ENCODE data around the gene MXD1. TPM values are rescaled to one million over a fixed set of nuclear protein-coding genes. Genes with fewer than 3 reads are reported as not detected.

The MXD1 gene
- total RNA-seq, 3 donors from 2014 or later, result 9.2 to 12.5 (median 11.8) TPM

DNA sequence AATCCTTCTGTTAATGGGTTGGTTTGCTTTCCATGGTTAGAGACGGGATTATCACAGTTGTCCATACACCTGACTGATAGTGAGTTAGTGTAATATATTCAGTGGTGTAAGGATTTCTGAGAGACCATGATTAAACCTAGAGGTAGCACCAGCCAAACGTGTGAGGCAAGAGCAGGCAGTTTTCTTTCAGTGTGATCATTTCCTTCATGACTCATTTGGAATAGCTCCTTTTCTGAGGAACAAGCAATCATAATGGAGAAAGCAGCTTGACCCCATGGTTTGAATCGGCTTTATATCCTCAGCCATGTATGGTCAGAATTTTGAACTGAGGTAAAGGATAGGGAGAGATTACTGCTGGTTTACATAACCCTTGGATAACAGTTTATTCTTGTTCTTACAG, 2.9 kb downstream of the MXD1 start:
- no peaks in the 10 kb centered on the region for H3K9me3 Mint-ChIP-seq
- peaks cover 30% of the 10 kb centered on the region for H3K4me1 Mint-ChIP-seq (ENCODE audit: low read depth)
- H3K27me3 Mint-ChIP-seq (ENCODE audit: low read depth), result no peaks in the 10 kb centered on the region
- H3K36me3 Mint-ChIP-seq (ENCODE audit: insufficient read depth), result peaks cover 23% of the 10 kb centered on the region
- no peak overlapping the region for H3K4me3 Mint-ChIP-seq
- ATAC-seq (no peak), DNase-seq (no peak)

DNA sequence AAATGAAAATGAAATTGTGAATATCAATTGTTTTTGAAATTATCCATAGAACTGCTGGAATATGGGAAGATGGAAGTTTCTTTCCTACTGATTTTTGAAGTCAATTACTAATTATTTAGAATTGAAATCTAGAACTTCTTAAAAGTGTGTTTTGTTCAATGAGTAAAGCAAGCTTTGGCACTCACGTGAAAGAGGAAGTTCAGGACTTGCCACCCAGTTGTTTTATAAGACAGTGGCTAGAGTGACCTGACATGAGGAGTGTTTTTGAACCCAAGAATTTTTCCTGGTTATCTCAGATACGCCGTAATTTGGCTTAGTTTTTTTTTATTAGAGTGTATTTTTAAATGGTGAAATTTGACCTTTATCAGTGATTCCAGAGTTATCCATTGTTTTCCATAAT, 3.5 kb downstream of the MXD1 start:
- H3K36me3 Mint-ChIP-seq (ENCODE audit: insufficient read depth), result peaks cover 22% of the 10 kb centered on the region
- DNase-seq (no peak), ATAC-seq (no peak)
- H3K4me1 Mint-ChIP-seq (ENCODE audit: low read depth), result peaks cover 28% of the 10 kb centered on the region
- no peak overlapping the region for H3K4me3 Mint-ChIP-seq
- no peaks in the 10 kb centered on the region for H3K9me3 Mint-ChIP-seq
- no peaks in the 10 kb centered on the region for H3K27me3 Mint-ChIP-seq (ENCODE audit: low read depth)

DNA sequence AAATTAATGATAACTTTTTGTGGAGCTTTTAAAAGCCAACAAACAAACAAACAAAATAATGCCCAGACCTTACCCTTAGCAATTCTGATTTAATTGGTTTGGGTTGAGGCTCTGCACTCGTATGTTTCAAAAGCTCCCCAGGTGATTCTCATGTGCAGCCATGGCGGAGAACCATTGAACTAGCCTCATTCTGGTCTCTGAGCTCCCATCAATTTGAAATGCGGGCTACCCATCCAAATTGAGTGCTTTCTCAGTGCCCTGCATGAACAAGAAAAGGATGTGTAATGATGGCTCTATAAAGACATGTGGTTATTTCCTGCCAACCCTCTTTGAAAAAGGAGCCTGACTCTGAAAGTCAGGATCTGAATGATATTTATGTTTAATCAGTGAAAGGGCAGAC, 8.2 kb downstream of the MXD1 start:
- no peak for DNase-seq
- no peaks in the 10 kb centered on the region for H3K27me3 Mint-ChIP-seq (ENCODE audit: low read depth)

DNA sequence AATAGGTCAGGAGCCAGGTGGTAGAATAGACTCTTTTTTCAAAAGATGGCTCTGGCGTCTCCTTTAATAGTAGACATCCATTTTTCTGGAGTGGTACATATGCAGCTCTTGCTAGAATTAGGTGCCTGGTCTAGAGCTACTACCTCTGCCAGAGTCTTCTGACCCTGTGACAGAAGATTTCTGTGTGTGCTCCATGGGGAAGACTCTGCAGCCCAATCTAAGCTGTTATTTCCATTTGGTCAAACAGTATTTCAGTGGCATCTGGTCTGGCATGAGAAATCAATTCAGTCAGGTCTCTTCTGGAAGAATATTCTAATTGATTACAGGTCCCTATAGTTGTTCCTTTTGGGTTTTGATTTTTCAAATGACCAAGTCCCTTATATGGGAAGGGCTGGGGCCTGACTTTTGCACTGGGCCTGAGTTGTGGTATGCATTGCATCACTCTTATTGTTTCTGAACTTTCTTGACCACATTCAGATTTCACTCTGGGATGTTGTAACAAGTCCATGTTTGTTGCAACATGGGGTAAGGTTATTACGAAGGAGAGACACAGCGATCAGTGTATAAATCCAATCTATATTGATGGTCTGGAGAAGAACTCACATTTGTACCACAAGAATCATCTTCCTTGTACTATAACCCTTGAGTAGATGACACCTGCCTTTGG, 12.1 kb downstream of the MXD1 start:
- Mint-ChIP-seq H3K27me3 (ENCODE audit: low read depth) (no peaks in the 10 kb centered on the region), H3K4me3 (no peak overlapping the region), H3K9me3 (no peaks in the 10 kb centered on the region), H3K36me3 (ENCODE audit: insufficient read depth) (peaks cover 24% of the 10 kb centered on the region), H3K4me1 (ENCODE audit: low read depth) (peaks cover 14% of the 10 kb centered on the region)
- ATAC-seq, result no peak
- DNase-seq, result no peak

More for the DNA sequence above, 8.2 kb downstream of the MXD1 start:
- Mint-ChIP-seq H3K4me3 (no peak overlapping the region), H3K4me1 (ENCODE audit: low read depth) (peaks cover 8% of the 10 kb centered on the region), H3K36me3 (ENCODE audit: insufficient read depth) (peaks cover 28% of the 10 kb centered on the region), H3K9me3 (no peaks in the 10 kb centered on the region)
- ATAC-seq, result no peak

DNA sequence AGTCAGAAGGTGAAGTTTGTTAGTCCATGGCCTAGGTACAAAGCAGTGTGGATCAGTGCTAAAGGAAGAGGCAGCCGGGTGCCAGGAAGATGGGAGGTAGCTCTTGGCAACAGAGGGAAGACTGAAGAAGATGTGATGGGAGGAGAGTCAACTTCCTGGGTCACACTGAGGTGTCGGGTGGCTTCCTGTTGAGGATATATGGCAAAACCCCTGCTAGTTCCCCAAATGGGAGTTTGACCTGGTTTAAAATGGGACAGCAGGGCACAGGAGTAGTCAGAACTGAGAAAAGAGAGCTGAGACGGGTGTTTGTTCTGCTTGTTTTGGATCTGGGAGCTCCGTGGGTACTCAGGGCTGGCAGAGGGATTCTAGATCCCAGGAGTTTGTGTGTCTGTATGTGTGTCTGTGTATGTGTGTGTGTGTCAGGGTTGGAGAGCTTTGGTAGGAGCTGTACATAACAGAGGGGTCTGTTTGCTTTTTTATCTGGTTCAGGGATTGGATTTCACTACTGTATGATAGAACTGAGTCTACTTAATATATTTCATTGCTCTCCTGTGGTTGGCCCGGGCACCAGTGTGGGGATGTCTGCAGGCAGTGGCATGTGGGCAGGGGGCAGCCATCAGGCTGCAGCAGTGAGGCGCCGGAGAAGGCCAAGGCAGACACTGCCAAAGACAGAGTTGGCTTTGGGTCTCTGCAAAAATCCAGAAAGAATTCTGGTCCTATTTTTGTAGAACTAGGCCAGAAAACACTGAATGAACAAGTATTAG, 17.1 kb downstream of the MXD1 start:
- ATAC-seq, result peak; percentile 16 to 23
- no peaks in the 10 kb centered on the region for H3K9me3 Mint-ChIP-seq

DNA sequence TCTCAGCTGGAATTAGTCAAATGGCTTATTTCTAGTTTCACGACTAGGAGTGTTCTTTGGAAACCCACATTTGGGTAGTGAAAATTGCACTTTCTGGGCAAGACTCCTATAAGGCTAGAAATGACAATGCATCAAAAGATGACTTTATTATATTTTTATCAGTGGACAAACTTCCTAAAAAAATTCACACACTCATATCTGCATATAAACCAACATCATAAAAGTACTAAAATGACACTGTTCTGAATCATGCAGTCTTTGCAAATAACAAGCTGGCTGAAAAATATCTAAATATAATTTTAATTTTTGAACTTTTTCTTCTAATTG, 17.6 kb downstream of the MXD1 start:
- no peaks in the 10 kb centered on the region for H3K9me3 Mint-ChIP-seq
- H3K27me3 Mint-ChIP-seq (ENCODE audit: low read depth), result no peaks in the 10 kb centered on the region
- peaks cover 44% of the 10 kb centered on the region for H3K36me3 Mint-ChIP-seq (ENCODE audit: insufficient read depth)
- ATAC-seq (peak; percentile 33 to 42), DNase-seq (no peak)
- H3K4me1 Mint-ChIP-seq (ENCODE audit: low read depth), result peaks cover 33% of the 10 kb centered on the region
- H3K4me3 Mint-ChIP-seq, result no peak overlapping the region

More for the DNA sequence above, 17.1 kb downstream of the MXD1 start:
- H3K4me1 Mint-ChIP-seq (ENCODE audit: low read depth), result peaks cover 33% of the 10 kb centered on the region
- no peak for DNase-seq
- H3K36me3 Mint-ChIP-seq (ENCODE audit: insufficient read depth), result peaks cover 45% of the 10 kb centered on the region
- H3K4me3 Mint-ChIP-seq, result no peak overlapping the region
- H3K27me3 Mint-ChIP-seq (ENCODE audit: low read depth), result no peaks in the 10 kb centered on the region

DNA sequence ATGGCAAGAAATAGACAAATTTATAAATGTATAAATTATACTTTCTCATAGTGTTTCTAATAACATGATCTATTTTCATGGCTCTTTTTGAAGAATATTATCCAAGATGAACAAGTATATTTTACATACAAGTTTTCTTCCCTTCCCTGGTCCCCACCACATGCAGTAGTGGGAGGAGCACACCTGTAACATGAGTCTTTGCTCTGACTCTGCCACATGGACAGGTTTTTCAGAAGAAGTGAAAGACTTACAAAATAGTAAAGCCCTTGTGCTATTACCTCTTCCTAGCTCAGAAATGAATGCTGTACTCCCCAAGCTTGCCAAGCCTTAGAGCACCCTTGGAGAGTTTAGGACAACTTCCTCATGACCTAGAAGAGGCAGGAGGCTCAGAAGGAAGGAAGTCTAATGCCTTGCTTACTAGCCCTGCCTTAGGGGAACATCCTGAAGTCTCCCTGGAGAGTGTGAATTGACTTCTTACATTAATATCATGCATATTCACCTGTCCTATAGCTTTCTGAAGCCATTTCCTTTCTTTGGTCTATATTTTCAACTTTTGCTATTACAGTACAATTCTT, 18.4 kb downstream of the MXD1 start:
- no peaks in the 10 kb centered on the region for H3K9me3 Mint-ChIP-seq
- DNase-seq (no peak), ATAC-seq (no peak)
- H3K36me3 Mint-ChIP-seq (ENCODE audit: insufficient read depth), result peaks cover 46% of the 10 kb centered on the region
- no peaks in the 10 kb centered on the region for H3K27me3 Mint-ChIP-seq (ENCODE audit: low read depth)
- H3K4me3 Mint-ChIP-seq, result no peak overlapping the region
- H3K4me1 Mint-ChIP-seq (ENCODE audit: low read depth), result peaks cover 33% of the 10 kb centered on the region

DNA sequence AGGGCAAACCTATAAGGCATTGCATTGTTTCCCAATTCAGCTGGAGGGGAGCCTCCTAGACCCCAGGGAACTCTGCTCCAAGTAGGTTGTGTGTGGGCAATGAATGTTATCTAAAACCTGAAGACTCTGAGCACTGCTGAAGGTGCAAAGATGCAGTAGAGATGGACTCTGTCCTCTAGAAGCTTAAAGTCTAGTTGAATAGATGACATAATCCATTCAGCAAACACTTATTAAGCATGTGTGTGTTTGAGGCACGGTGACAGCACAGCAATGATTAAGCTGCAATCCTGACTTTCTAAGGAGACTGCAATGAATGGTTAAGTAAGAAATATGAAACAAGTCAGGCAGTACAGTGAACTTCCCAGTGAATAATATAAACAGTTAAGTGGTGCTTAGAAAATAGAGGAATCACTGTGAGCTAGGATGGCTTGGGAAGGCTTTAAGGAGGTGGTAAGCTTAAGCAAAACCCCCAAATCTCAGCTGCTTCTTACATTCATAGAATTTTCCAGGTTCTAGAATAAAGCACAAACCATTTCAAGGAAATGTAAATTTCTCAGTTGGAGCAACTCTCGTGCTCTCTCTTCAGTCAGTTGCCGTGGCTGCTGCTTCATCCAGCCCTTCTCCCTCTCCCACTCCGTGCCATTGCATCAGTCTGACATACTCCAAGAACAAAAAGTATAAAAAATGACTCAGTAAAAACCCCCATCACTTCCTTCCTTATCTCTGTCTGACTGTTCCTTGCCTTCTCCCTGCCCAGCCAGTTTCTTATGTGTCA, 19.1 kb downstream of the MXD1 start:
- Mint-ChIP-seq H3K27me3 (ENCODE audit: low read depth) (no peaks in the 10 kb centered on the region), H3K4me3 (no peak overlapping the region), H3K4me1 (ENCODE audit: low read depth) (peaks cover 33% of the 10 kb centered on the region), H3K9me3 (no peaks in the 10 kb centered on the region), H3K36me3 (ENCODE audit: insufficient read depth) (peaks cover 50% of the 10 kb centered on the region)
- DNase-seq, result no peak
- peak; percentile 58 to 69 for ATAC-seq

DNA sequence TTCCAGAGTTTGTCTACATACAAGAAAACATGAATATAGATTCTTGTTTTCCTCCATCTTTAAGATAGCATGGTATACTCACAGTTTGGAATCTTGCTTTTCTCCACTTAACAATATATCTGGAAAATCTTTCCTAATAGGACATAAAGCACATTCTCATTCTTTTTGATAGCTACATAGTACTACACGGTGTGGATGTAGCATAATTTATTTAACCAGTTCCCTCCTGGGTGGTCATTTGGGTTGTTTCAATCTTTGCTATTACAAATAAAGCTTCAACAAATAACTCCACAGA, 19.7 kb downstream of the MXD1 start:
- H3K36me3 Mint-ChIP-seq (ENCODE audit: insufficient read depth), result peaks cover 51% of the 10 kb centered on the region
- no peak for DNase-seq
- H3K4me1 Mint-ChIP-seq (ENCODE audit: low read depth), result peaks cover 31% of the 10 kb centered on the region
- ATAC-seq, result no peak
- H3K9me3 Mint-ChIP-seq, result no peaks in the 10 kb centered on the region
- H3K4me3 Mint-ChIP-seq, result no peak overlapping the region
- no peaks in the 10 kb centered on the region for H3K27me3 Mint-ChIP-seq (ENCODE audit: low read depth)

DNA sequence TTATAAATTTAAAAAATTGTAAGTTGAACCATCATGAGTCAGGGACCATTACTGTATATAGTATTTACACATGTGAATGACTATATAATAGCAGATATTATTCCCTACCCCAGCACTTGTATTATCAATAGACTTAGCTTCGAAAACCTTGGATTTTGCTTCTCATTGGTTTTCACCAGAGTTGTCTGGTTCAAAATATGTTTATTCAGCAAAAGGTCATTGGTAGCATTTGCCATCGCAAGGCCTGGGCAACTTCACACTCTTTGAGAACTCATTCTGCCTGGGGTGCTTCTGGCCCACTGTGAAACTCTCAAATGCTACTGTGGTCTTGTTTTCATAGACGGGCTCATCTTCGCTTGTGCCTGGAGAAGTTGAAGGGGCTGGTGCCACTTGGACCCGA, 20.1 kb downstream of the MXD1 start:
- no peaks in the 10 kb centered on the region for H3K27me3 Mint-ChIP-seq (ENCODE audit: low read depth)
- H3K4me3 Mint-ChIP-seq, result no peak overlapping the region
- H3K36me3 Mint-ChIP-seq (ENCODE audit: insufficient read depth), result peaks cover 53% of the 10 kb centered on the region
- no peaks in the 10 kb centered on the region for H3K9me3 Mint-ChIP-seq
- ATAC-seq, result no peak
- peaks cover 31% of the 10 kb centered on the region for H3K4me1 Mint-ChIP-seq (ENCODE audit: low read depth)
- DNase-seq, result no peak

DNA sequence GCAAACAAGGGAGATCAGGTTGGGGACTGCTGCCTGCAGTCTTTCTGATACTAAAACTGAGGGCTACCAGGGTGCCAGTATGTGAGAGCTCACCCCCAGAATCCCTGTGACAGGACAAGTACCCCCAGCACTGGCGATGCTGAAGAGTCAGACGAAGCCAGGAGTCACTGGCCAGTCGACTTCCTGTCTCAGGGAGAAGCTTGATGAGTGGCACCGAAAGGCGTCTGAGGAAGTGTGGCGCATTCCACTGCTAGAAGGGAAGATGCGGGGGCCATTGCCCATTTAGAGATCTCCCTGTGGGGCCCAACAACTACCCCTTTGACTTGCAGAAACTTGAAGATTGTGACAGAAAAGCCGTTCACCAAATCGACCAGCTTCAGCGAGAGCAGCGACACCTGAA, 22.0 kb downstream of the MXD1 start:
- no peaks in the 10 kb centered on the region for H3K27me3 Mint-ChIP-seq (ENCODE audit: low read depth)
- DNase-seq (no peak), ATAC-seq (no peak)
- H3K36me3 Mint-ChIP-seq (ENCODE audit: insufficient read depth), result peaks cover 59% of the 10 kb centered on the region
- peaks cover 24% of the 10 kb centered on the region for H3K4me1 Mint-ChIP-seq (ENCODE audit: low read depth)
- H3K9me3 Mint-ChIP-seq, result no peaks in the 10 kb centered on the region
- H3K4me3 Mint-ChIP-seq, result no peak overlapping the region

DNA sequence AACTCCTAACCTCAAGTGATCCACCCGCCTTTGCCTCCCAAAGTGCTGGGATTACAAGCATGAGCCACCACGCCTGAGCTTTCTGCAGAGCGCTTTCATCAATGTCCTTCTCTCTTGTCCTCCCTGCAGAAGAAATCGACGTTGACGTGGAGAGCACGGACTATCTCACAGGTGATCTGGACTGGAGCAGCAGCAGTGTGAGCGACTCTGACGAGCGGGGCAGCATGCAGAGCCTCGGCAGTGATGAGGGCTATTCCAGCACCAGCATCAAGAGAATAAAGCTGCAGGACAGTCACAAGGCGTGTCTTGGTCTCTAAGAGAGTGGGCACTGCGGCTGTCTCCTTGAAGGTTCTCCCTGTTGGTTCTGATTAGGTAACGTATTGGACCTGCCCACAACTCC, 23.1 kb downstream of the MXD1 start:
- Mint-ChIP-seq H3K9me3 (no peaks in the 10 kb centered on the region), H3K36me3 (ENCODE audit: insufficient read depth) (peaks cover 57% of the 10 kb centered on the region), H3K4me1 (ENCODE audit: low read depth) (peaks cover 17% of the 10 kb centered on the region), H3K4me3 (no peak overlapping the region), H3K27me3 (ENCODE audit: low read depth) (no peaks in the 10 kb centered on the region)
- DNase-seq (no peak), ATAC-seq (no peak)

DNA sequence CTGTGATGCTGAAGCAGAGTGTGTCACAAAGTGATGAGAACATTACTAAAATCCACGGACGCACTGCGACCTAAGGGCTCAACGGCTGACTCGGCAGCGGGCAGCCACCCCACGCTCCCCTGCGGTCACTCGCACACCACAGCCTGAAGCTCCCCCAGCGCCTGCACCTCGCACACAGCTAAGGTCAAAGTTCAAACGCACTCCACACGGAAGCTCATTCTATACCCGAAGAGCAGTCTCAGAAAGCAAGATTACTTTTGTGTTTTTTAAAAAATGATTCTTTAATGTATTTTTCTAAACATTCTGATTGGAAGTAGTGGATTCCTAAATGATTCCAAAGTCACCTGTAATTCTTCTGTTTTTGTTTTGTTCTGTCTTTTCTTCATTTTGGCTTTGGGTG, 24.8 kb downstream of the MXD1 start:
- no peaks in the 10 kb centered on the region for H3K9me3 Mint-ChIP-seq
- no peaks in the 10 kb centered on the region for H3K27me3 Mint-ChIP-seq (ENCODE audit: low read depth)
- peaks cover 8% of the 10 kb centered on the region for H3K4me1 Mint-ChIP-seq (ENCODE audit: low read depth)
- H3K36me3 Mint-ChIP-seq (ENCODE audit: insufficient read depth), result peaks cover 57% of the 10 kb centered on the region
- DNase-seq (no peak), ATAC-seq (no peak)
- H3K4me3 Mint-ChIP-seq, result no peak overlapping the region

DNA sequence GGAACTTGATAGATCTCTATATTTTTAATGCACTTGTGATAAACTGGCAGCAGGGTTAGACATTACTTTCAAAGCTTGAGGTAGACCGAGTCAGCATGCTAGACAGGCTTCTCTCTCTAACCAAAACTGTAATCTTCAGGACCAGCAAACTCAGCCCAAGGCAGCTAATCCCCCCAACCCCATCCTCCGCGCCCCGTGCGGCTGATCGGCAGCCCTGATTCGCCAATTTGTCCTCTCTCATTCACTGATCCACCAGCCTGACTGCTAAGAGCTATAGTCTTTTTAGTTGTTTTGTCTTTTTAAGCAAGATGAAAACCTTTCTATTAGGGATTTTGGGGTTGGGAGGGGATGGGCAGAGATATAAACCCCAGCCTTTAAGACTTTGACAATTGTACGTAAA, 25.8 kb downstream of the MXD1 start:
- Mint-ChIP-seq H3K4me1 (ENCODE audit: low read depth) (peaks cover 16% of the 10 kb centered on the region), H3K4me3 (no peak overlapping the region), H3K36me3 (ENCODE audit: insufficient read depth) (peaks cover 51% of the 10 kb centered on the region), H3K27me3 (ENCODE audit: low read depth) (no peaks in the 10 kb centered on the region), H3K9me3 (no peaks in the 10 kb centered on the region)
- no peak for DNase-seq
- ATAC-seq, result no peak

Measured in activated T-cell treated with anti-CD3 and anti-CD28 coated beads, Interleukin-2, amount 50 U/mL, for 4 hours (primary cell).